Femur (tissue), 1 donor: ENCODE results near the gene KIF4A.
"Not testable (repeated sequence)": the region's sequence is repeated elsewhere in the genome, so short reads cannot be mapped to it uniquely, and the experiment has no call there.

ENCODE experiments used
- DNase-seq: peaks from one replicate; pipeline ENCODE4 v3.0.0-alpha.2; 2017

The KIF4A gene

DNA sequence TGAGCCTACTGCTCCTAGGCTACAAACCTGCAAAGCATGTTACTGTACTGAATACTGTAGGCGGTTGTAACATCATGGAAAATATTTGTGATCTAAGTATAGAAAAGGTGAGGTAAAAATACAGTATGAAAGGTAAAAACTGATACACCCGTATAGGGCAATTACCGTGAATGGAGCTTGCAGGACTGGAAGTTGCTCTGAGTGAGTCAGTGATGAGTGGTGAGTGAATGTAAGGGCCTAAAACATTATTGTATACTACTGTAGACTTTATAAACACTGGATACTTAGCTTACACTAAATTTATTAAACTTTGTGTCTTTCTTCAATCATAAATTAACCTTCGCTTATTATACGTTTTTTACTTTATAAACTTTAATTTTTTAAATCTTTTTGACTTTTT is 3.7 kb downstream of the KIF4A start:
- DNase-seq: no peak

DNA sequence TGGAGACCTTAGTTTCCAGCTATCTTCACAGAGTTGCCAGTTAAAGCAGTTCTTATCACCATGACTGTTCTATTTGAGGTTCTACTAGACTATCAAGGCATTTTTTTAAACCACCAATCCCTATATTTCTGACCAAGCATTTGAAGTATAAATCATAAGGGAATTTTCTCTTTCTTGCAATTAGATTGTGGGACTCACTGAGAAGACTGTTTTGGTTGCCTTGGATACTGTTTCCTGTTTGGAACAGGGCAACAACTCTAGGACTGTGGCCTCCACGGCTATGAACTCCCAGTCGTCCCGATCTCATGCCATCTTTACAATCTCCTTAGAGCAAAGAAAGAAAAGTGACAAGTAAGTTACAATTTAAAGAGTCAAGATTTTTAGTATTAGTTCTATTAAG is 11.8 kb downstream of the KIF4A start:
- DNase-seq: no peak

DNA sequence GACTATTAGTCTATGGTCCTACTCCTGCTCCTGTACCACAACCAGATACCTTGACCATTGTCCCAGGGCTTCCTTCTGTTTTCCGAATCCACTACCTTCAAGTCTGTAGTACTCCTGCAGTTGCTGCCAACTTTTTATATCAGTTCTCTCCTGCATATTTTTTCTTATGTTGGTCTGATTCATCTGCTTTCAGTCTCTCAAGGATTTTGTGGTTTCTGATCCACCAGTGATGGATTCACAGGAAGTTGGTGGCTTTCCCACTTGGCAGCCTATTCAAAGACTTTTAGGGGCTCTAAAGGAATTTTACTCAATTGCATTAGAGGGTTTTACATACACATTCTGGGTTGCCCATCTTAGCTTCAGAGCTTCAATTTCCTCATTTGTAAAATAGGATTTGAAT is 23.6 kb downstream of the KIF4A start:
- DNase-seq: no peak

DNA sequence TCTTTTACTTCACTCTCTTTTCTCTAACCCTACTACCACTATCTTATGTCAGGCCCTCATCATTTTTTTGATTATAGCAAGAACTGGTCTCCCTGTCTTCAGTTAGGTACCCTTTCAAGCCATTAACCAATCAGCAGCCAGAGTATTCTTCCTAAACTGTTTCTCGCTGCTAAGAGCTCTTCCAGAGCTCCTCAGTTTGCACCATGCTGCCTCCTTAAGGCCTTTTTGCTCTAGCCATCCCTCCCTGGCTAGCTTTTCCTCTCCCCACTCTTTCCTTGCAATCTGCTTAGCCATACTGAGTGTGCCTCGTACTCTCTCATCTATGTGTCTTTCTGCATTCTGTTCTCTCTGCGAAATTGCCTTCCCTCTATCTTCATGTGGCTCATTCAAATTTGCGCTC is 32.9 kb downstream of the KIF4A start:
- no peak for DNase-seq

DNA sequence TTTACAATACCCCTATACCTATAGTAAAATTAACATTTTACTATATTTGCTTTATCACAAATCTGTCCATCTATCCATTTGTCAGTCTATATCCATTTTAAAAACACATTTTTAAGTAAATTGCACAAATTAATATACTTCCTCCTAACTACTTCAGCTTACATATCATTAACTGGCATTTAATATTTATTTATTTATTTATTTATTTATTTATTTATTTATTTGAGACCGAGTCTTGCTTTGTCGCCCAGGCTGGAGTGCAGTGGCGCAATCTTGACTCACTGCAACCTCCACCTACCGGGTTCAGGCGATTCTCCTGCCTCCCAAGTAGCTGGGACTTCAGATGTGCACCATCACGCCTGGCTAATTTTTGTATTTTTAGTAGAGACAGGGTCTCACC is 33.7 kb downstream of the KIF4A start:
- DNase-seq: not testable (repeated sequence)

DNA sequence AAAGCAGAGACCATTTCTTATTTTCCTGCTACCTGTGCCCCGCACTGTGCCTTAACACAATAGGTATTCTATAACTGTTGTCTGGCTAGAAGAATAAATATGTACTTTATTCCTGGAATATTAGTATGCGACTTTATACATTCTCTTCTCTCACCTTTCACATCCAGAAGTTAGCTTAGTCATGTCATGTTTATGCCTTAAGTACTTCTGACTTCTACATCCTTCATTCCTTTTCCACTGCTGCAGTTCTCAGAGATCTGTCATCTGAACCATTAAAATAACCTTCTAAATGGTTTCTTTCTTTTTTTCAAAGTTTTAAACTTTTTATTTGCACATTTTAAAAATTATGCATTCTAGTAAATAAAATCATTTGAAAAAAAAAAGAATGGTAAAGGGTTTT is 34.4 kb downstream of the KIF4A start:
- DNase-seq: no peak

DNA sequence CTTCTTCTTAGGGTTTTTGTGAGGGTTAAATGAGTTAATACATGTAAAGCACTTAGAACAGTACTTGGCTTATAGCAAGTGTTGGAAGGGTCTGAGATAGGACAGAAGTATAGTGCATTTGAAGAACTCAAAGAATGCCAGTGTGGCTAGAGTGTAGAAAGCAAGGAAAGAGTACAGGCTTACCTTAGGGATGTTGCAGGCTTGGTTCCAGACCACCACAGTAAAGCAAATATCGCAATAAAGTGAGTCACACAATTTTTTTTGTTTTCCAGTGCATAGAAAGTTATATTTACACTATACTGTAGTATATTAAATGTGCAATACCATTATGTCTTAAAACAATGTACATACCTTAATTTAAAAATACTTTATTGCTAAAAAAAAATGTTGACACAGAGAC is 41.3 kb downstream of the KIF4A start:
- DNase-seq: no peak

DNA sequence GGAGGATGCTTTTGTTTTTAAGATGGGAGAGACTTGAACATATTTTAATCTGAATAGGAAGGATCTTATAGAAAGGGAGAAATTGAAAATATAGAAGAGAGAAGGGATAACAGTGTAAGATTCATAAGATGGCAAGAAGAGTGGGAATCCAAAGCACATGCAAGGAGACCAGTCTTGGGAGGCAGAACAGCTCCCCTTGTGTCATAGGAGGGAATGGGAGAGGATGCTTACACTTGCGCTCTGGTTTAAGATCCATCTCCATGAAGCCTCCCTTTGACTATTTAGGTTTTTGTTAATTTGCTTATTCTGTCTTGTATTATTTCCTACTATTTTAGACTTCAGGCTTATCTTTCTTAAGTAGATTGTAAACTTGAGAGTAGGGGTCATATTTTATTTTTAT is 42.7 kb downstream of the KIF4A start:
- DNase-seq: no peak

DNA sequence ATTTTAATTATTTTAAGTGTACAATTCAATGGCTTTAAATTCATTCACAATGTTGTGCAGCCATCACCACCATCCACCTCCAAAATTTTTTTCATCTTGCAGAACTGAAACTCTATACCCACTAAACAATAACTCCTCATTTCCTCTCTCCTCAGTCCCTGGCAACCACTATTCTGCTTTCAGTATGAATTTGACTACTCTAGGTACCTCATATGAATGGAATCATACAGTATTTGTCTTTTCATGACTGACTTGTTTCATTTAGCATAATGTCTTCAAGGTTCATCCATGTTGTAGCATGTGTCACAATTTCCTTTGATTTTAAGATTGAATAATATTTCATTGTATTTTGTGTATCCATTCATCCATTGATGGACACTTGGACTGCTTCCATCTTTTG is 46.9 kb downstream of the KIF4A start:
- DNase-seq: no peak

DNA sequence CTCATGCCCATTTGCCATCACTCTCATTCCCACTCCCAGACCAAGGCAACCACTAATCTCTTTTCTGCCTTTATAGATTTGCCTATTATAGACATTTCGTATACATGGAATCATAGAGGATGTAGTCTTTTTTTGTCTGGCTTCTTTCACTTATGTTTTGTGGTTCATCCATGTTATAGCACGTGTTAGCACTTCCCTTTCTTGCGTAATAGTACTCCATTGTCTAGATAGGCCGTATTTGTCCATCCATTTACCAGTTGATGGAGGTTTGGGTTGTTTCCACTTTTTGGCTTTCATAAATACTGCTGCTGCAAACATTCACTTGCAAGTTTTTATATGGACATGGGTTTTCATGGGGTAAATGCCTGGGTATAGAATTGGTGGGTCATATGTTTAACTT is 48.4 kb downstream of the KIF4A start:
- no peak for DNase-seq

DNA sequence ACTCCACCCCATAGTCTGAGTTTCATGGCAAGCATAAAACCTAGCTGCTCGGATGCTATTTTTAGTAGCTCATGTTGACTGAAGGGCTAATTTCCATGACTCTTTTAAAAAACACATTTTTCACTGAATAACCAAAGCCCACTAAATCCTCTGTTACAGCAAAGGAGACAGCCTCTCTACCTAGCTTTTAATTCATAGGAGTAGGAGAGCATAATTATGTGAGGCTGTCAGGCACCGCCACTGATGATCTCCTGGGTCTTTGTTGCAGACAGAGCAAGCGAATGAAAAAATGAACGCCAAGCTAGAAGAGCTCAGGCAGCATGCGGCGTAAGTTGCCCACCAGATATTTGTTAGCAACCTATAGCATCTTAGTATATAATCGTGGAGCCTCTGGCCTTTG is 53.5 kb downstream of the KIF4A start:
- DNase-seq: no peak

DNA sequence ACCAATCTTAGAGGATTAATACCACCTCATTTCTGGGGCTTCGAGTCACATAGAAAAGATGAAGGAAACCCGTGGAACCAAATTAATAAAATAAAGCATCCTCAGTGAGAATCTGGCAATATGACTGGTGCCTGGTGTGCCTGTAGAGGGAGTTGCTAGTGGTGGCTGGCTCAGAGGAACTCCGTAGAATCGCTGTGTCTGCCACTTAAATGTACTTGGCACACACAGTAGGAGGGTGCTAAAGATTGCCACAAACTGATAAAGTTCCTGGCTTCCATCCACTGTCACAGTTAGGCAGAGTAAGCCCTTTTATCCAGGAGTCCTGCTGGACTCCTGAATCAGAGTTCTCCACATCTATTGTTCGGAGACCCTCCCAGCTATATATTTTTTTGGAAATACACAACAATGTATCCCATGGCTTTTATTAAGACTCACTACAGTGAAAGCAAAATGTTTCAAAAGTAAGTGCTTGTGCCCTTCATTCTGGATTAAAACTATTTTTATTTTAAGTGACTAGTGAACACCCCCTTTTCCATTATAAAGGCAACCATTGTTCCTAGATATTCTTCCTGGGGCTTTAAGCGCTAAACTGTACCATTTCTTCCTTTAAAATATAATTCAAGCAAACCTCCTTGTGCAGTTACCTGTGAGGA is 56.6 kb downstream of the KIF4A start:
- DNase-seq: no peak

DNA sequence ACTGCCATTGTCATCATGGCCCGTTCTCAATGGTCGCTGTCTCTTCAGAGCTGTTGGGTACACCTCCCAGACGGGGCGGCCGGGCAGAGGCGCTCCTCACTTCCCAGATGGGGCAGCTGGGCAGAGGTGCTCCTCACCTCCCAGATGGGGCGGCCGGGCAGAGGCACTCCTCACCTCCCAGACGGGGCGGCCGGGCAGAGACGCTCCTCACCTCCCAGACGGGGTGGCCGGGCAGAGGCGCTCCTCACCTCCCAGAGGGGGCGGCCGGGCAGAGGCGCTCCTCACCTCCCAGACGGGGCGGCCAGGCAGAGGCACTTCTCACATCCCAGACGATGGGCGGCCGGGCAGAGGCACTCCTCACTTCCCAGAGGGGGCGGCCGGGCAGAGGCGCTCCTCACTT is 58.9 kb downstream of the KIF4A start:
- DNase-seq: not testable (repeated sequence)

DNA sequence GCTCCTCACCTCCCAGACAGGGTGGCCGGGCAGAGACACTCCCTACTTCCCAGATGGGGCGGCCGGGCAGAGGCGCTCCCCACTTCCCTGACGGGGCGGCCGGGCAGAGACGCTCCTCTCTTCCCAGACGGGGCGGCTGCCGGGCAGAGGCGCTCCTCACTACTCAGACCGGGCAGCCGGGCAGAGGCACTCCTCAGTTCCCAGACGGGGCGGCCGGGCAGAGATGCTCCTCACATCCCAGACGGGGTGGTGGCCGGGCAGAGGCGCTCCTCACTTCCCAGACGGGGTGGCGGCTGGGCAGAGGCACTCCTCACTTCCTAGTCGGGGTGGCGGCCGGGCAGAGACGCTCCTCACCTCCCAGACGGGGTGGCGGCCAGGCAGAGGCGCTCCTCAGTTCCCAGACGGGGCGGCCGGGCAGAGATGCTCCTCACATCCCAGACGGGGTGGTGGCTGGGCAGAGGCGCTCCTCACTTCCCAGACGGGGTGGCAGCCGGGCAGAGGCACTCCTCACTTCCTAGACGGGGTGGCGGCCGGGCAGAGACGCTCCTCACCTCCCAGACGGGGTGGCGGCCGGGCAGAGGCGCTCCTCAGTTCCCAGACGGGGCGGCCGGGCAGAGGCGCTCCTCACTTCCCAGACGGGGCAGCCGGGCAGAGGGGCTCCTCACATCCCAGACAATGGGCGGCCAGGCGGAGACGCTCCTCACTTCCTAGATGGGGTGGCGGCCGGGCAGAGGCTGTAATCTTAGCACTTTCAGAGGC is 59.6 kb downstream of the KIF4A start:
- DNase-seq: not testable (repeated sequence)

DNA sequence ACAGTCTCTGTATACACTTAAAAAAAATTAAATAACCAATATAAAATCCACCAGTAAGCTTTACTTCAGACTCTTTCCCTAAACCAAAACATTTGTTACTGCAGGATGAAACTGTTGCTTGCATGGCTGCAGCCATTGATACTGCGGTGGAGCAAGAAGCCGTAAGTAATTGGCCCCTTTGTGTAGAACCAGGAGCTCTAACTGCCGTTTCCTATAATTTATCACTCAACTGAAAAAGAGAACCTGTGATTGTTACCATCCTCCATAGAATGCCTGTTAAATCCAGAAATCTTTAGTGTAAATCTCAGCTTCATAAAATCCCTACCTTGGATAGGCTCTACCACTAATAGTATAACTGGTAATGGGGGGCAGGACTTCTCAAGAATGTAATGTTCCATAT is 62.6 kb downstream of the KIF4A start:
- no peak for DNase-seq

DNA sequence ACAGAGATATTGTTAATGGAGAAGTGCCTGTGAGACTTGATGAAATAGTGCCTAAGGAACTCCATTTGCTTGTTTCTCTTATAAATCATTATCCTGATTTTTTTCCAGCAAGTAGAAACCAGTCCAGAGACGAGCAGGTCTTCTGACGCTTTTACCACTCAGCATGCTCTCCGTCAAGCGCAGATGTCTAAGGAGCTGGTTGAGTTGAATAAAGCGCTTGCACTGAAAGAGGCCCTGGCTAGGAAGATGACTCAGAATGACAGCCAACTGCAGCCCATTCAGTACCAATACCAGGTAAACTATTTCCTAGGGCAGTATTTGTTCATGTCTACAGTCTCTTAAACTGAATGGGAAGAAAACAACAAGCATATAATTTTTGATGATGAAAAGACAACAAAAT is 63.6 kb downstream of the KIF4A start:
- no peak for DNase-seq

DNA sequence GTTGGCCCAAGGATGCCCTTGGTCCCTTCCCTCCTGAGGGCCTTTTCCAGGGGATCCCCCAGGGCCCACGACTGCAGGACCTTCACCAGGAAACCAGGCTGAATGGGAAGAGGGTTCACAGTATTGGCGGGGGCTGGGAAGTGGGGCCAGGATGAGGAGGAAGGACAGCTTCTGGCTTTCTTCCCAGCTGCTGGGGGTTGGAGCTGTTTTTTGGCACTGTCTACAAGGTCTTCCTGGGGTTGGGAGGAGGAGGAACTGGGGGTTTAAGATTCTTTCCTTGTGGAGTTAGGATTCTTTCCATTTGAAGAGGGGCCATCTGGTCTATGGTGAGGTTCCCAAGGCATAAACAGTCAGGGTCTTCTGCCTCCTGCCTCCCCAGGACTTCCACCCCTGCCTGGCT is 64.8 kb downstream of the KIF4A start:
- no peak for DNase-seq

DNA sequence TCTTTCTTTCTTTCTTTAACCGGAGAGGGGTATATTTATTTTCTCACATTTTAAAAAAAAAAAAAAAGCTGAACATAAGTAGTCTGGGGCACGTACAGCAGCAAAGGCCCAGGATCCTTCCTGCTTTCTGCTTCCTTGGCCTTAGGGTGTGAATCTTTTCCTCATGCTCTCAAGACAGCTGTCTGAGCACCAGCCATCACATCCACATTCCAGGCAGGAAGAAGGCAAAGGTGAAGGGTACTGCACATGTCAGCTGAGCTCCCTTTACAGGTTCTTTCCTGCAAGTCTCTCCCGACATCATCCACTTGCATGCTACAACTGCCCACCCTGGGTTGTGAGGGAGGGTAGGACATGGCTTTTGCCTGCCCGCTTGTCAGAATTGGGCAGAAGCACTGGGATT is 69.6 kb downstream of the KIF4A start:
- no peak for DNase-seq

DNA sequence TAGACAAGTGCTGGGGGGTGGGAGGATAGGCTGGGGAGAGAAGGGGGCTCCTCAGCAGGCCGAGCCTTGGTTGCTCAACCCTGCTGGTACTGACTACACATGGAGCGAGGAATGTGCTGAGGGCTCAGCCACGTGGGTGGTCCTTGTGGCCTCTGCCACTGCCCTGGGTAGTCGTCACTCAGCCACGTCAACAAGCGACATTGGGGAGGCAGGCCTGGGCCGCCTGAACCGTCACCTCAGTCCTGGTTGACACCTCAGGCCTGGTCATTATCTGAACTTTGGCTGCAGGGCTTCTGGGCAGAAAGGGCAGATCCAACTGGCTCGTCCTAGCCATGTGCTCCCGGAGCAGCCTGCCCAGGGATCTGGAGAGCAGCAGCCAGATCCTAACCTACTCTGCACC is 70.5 kb downstream of the KIF4A start:
- DNase-seq: no peak

DNA sequence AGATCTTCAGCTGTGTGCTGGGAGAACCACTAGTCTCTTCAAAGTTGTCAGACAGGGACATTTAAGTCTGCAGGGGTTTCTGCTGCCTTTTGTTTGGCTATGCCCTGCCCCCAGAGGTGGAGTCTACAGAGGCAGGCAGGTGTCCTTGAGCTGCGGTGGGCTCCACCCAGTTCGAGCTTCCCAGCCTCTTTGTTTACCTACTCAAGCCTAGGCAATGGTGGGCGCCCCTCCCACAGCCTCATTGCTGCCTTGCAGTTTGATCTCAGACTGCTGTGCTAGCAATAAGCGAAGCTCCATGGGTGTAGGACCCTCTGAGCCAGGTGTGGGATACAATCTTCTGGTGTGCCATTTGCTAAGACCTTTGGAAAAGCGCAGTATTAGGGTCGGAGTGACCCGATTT is 78.8 kb downstream of the KIF4A start:
- DNase-seq: not testable (repeated sequence)

DNA sequence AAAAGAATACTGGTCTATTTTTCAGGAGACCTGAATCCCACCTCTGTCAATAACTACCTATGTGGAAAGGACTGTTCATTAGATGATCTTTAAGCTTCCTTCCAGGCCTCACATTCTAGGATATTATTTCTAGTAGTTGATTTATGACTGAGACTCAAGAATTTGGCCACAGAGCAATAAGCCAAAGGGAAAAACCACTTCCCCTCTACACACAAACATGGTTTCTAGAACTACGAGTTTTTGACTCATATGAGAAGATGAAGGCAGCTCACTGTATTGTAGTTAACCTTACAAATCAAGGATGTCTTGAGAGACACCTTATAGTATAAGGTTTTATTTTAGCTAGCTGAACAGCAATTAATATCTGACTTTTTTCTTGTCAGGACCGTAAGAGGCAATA is 96.3 kb downstream of the KIF4A start:
- no peak for DNase-seq

DNA sequence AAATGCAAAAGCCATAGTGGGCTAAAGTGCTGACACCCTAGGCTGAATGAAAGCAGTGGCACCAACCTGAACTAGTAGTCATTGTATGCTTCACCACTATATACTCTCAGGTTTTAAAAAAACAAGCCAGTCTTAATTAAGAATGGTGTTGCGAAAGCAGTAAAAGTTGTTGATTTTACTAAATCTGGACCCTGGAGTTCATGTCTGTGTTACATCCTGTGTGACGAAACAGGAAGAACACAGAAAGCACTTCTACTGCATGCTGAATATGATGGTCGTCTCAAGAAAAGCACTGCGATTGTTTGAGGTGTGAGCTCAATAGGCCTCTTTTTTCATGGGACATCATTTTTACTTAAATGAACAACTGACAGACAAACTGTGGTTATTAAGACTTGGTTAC is 109.0 kb downstream of the KIF4A start:
- no peak for DNase-seq

DNA sequence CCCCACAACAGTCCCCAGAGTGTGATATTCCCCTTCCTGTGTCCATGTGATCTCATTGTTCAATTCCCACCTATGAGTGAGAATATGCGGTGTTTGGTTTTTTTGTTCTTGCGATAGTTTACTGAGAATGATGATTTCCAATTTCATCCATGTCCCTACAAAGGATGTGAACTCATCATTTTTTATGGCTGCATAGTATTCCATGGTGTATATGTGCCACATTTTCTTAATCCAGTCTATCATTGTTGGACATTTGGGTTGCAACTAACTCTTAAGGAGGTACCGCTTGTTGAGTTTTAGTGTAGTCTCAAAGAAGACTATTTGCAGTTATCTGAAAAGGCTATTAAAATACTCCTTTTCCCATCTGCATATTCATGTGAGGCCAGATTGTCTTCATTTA is 110.3 kb downstream of the KIF4A start:
- not testable (repeated sequence) for DNase-seq

DNA sequence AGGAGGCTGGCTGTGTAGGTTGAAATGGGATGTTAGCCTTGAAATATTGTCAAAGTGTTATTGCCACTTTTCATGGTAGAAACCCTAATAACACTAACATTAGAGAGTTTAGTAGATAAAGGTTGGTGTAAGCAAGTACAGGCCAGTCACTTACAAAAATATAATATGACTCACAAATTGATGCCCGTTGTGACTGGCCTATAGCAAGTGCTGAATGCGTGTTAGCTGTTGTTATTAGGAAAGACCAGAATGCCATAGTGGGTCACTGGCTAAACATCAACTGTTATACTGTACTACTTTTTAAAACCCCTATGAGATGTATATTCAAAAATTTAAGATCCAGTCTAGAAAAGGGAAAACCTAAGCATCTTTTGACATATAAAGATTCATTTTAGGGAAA is 112.8 kb downstream of the KIF4A start:
- no peak for DNase-seq

DNA sequence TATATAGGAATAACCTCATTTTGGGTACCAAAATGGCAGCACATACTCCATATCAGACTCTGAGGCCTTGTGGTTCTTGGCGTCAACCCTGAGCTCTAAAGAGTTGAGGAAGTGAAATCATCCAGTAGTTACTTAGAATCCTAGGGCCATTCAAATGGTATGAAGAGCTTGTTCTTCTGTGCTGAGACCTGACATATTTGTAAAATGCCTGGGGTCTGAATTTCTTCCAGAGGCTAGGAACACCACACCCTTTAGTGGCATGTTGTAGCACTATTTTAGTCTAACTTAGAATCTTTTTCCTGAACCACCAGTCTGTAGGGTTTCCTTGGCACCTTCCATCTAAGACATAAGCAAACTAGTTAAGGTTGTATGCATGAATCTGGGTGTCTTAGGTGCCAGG is 115.1 kb downstream of the KIF4A start:
- DNase-seq: no peak
